Trophoblast cell (in vitro differentiated cells and primary cell): ENCODE data around the gene PAQR3.
A peak's percentile ranks its signal among the peaks of the same experiment; 100 is the strongest.

Source experiments
- DNase-seq, 2 donors: peaks; one replicate each; pipeline ENCODE4 v3.0.0-alpha.2; 2016
- H2AFZ ChIP-seq: 2 replicates; pipeline ENCODE4 v1.6.1; 2013; ENCODE audit warnings: low read length, moderate library complexity, mild to moderate bottlenecking; ENCODE audit not compliant: insufficient read depth, poor library complexity
- H2AK5ac ChIP-seq: 2 replicates; pipeline ENCODE4 v1.6.1; 2013; ENCODE audit warnings: mild to moderate bottlenecking, low read length
- H2BK120ac ChIP-seq: 2 replicates; pipeline ENCODE4 v1.6.1; 2013; ENCODE audit warnings: low read length, mild to moderate bottlenecking, moderate library complexity; ENCODE audit not compliant: insufficient read depth, poor library complexity
- H2BK12ac ChIP-seq: 2 replicates; pipeline ENCODE4 v1.6.1; 2013; ENCODE audit warnings: mild to moderate bottlenecking, low read length, moderate library complexity
- H2BK5ac ChIP-seq: 2 replicates; pipeline ENCODE4 v1.6.1; 2013; ENCODE audit warnings: low read length, low read depth, moderate library complexity, mild to moderate bottlenecking; ENCODE audit not compliant: poor library complexity
- H3K14ac ChIP-seq: 2 replicates; pipeline ENCODE4 v1.6.1; 2013; ENCODE audit warnings: mild to moderate bottlenecking, low read length
- H3K18ac ChIP-seq: 2 replicates; pipeline ENCODE4 v1.6.1; 2013; ENCODE audit warnings: mild to moderate bottlenecking, low read length
- H3K23ac ChIP-seq: 2 replicates; pipeline ENCODE4 v1.6.1; 2013; ENCODE audit warnings: low read length
- H3K27ac ChIP-seq: 2 replicates; pipeline ENCODE4 v1.5.1; 2013; ENCODE audit warnings: low read depth, mild to moderate bottlenecking, inconsistent platforms, low read length, moderate library complexity
- H3K27me3 ChIP-seq: 2 replicates; pipeline ENCODE4 v1.6.1; 2013; ENCODE audit warnings: inconsistent platforms, mild to moderate bottlenecking, low read length, moderate library complexity; ENCODE audit not compliant: insufficient read depth
- H3K36me3 ChIP-seq, 2 experiments: 1 replicate in 1 of 2; 2 replicates in 1 of 2; pipeline ENCODE4 v1.6.1; 2013; ENCODE audit warnings: low read length in 2 of 2, mild to moderate bottlenecking in 2 of 2, moderate library complexity in 1 of 2; ENCODE audit not compliant: insufficient read depth in 2 of 2, control insufficient read depth in 1 of 2
- H3K4ac ChIP-seq: 2 replicates; pipeline ENCODE4 v1.6.1; 2013; ENCODE audit warnings: low read depth, mild to moderate bottlenecking, low read length, moderate library complexity
- H3K4me1 ChIP-seq, 2 experiments: 1 replicate in 1 of 2; 2 replicates in 1 of 2; pipeline ENCODE4 v1.6.1; 2013; ENCODE audit warnings: low read length in 2 of 2, mild to moderate bottlenecking in 2 of 2, moderate library complexity in 1 of 2; ENCODE audit not compliant: insufficient read depth in 2 of 2, control insufficient read depth in 1 of 2
- H3K4me2 ChIP-seq: 2 replicates; pipeline ENCODE4 v1.6.1; 2013; ENCODE audit warnings: inconsistent platforms, mild to moderate bottlenecking, low read length, moderate library complexity
- H3K4me3 ChIP-seq: 2 replicates; pipeline ENCODE4 v1.5.1; 2013; ENCODE audit warnings: mild to moderate bottlenecking, low read depth, low read length, inconsistent platforms
- H3K79me1 ChIP-seq: one replicate; pipeline ENCODE4 v1.6.1; 2013; ENCODE audit warnings: low read length
- H3K79me2 ChIP-seq: 2 replicates; pipeline ENCODE4 v1.6.1; 2013; ENCODE audit warnings: low read length, mild to moderate bottlenecking; ENCODE audit not compliant: control insufficient read depth, insufficient read depth, poor library complexity
- H3K9ac ChIP-seq: 2 replicates; pipeline ENCODE4 v1.6.1; 2013; ENCODE audit warnings: mild to moderate bottlenecking, low read length
- H3K9me3 ChIP-seq: 2 replicates; pipeline ENCODE4 v1.6.1; 2013; ENCODE audit warnings: low read depth, mild to moderate bottlenecking, control low read depth, inconsistent platforms, low read length; ENCODE audit not compliant: insufficient read depth
- H4K12ac ChIP-seq: 2 replicates; pipeline ENCODE4 v1.6.1; 2013; ENCODE audit warnings: low read depth, mild to moderate bottlenecking, low read length, moderate library complexity
- H4K8ac ChIP-seq: 2 replicates; pipeline ENCODE4 v1.6.1; 2013; ENCODE audit warnings: low read depth, mild to moderate bottlenecking, low read length, moderate library complexity
- H4K91ac ChIP-seq: one replicate; pipeline ENCODE4 v1.6.1; 2013; ENCODE audit warnings: low read depth, mild to moderate bottlenecking, low read length, moderate library complexity
- WGBS: extraction: QIAGEN DNeasy Blood & Tissue Kit; methylation state at CpG from one replicate; pipeline ENCODE4 v1.1.7; 2013; ENCODE audit warnings: missing lambda C conversion rate; ENCODE audit not compliant: insufficient read length, insufficient coverage; ENCODE audit errors: extremely low coverage; 5-methylcytosine and 5-hydroxymethylcytosine counted together

Gene PAQR3

GRCh38 chr4:78971776-78972175 is 32.5 kb upstream of the PAQR3 start:
- Histone ChIP-seq H3K23ac (peak overlapping the region; percentile 67), H4K91ac (no peak overlapping the region), H2BK120ac (no peak overlapping the region), H4K8ac (no peak overlapping the region), H2BK5ac (no peak overlapping the region), H3K18ac (no peak overlapping the region), H3K79me2 (no peaks in the 10 kb centered on the region), H2AFZ (no peak overlapping the region), H3K79me1 (no peaks in the 10 kb centered on the region), H3K14ac (no peak overlapping the region), H2AK5ac (no peak overlapping the region), H3K27ac (no peak overlapping the region), H3K27me3 (no peaks in the 10 kb centered on the region), H3K4ac (no peak overlapping the region), H3K36me3 (no peaks in the 10 kb centered on the region), H3K9me3 (no peaks in the 10 kb centered on the region), H3K4me1 (no peaks in the 10 kb centered on the region), H4K12ac (no peak overlapping the region), H3K9ac (peak overlapping the region; percentile 47), H3K4me2 (no peak overlapping the region), H2BK12ac (no peak overlapping the region), H3K4me3 (no peak overlapping the region)
- DNase-seq, result no peak
- no CpG with 5 or more reads among the region's 1 CpG for WGBS

GRCh38 chr4:78971326-78971725 is 32.1 kb upstream of the PAQR3 start:
- Histone ChIP-seq H3K79me2 (no peaks in the 10 kb centered on the region), H4K91ac (no peak overlapping the region), H3K23ac (no peak overlapping the region), H3K4me2 (no peak overlapping the region), H3K4me3 (no peak overlapping the region), H3K4ac (no peak overlapping the region), H3K9ac (no peak overlapping the region), H3K18ac (no peak overlapping the region), H2BK12ac (no peak overlapping the region), H3K4me1 (no peaks in the 10 kb centered on the region), H3K9me3 (no peaks in the 10 kb centered on the region), H2BK5ac (no peak overlapping the region), H2BK120ac (no peak overlapping the region), H3K79me1 (no peaks in the 10 kb centered on the region), H2AK5ac (no peak overlapping the region), H3K27ac (no peak overlapping the region), H3K14ac (no peak overlapping the region), H4K8ac (no peak overlapping the region), H2AFZ (no peak overlapping the region), H3K36me3 (no peaks in the 10 kb centered on the region), H4K12ac (no peak overlapping the region), H3K27me3 (no peaks in the 10 kb centered on the region)
- WGBS, result no CpG with 5 or more reads among the region's 1 CpG
- DNase-seq, result no peak

GRCh38 chr4:78962597-78963115 is 23.4 kb upstream of the PAQR3 start:
- Histone ChIP-seq H2BK120ac (no peak overlapping the region), H3K23ac (no peak overlapping the region), H2AK5ac (no peak overlapping the region), H3K4me1 (no peaks in the 10 kb centered on the region), H3K79me1 (no peaks in the 10 kb centered on the region), H3K14ac (no peak overlapping the region), H3K36me3 (no peaks in the 10 kb centered on the region), H3K4me3 (no peak overlapping the region), H3K4me2 (no peak overlapping the region), H3K9me3 (no peaks in the 10 kb centered on the region), H3K9ac (no peak overlapping the region), H2AFZ (no peak overlapping the region), H2BK5ac (no peak overlapping the region), H4K8ac (no peak overlapping the region), H4K91ac (no peak overlapping the region), H4K12ac (no peak overlapping the region), H3K27me3 (no peaks in the 10 kb centered on the region), H3K4ac (no peak overlapping the region), H3K18ac (no peak overlapping the region), H2BK12ac (no peak overlapping the region), H3K79me2 (no peaks in the 10 kb centered on the region), H3K27ac (no peak overlapping the region)
- no peak for DNase-seq
- no CpG with 5 or more reads among the region's 2 CpGs for WGBS

DNA sequence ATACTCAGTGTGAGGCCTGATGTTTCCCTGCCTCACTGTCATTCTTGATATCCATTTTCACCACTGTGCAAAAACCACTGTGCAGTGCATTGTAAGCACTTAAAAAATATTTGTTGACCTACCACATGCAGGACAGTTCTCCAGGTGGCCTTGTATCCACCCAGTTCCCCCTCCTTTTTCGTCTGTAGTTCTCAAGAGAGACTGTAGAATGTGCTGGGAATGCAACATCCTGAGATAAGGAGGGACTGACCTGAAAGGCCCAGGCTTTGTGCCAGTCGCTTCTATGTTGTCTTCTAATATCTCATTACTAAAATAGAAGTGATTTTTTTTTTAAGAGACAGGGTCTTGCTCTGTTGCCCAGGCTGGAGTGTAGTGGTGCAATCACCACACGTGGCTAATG is 21.7 kb upstream of the PAQR3 start:
- Histone ChIP-seq H4K91ac (no peak overlapping the region), H3K79me2 (no peaks in the 10 kb centered on the region), H3K36me3 (no peaks in the 10 kb centered on the region), H3K4ac (no peak overlapping the region), H2BK120ac (no peak overlapping the region), H4K12ac (no peak overlapping the region), H4K8ac (no peak overlapping the region), H3K79me1 (no peaks in the 10 kb centered on the region), H3K27me3 (no peaks in the 10 kb centered on the region), H3K9me3 (no peaks in the 10 kb centered on the region), H3K23ac (no peak overlapping the region), H3K18ac (no peak overlapping the region), H3K4me3 (no peak overlapping the region), H2BK12ac (no peak overlapping the region), H3K14ac (no peak overlapping the region), H3K4me1 (no peaks in the 10 kb centered on the region), H2AK5ac (no peak overlapping the region), H3K4me2 (no peak overlapping the region), H3K27ac (no peak overlapping the region), H2BK5ac (no peak overlapping the region), H2AFZ (no peak overlapping the region), H3K9ac (no peak overlapping the region)
- peak in 1 of 2 donors; percentile 58 for DNase-seq
- WGBS, result no CpG with 5 or more reads among the region's 3 CpGs
